ENCODE measurements around the gene SGMS1. TPM values are rescaled to one million over a fixed set of nuclear protein-coding genes. Genes with fewer than 3 reads are reported as not detected.

Gene SGMS1
- polyA plus RNA-seq, 2 of the 4 experiments (the other 2 are of a cell fraction), result 22.7 to 28.2 TPM

- CTCF ChIA-PET, result interaction anchor here (0.7 kb wide), 2 partner anchors 12 to 16 kb away, joined by 3 read pairs; no protein-coding TSS in a partner anchor
- 81% methylated on average over 1 of the region's 1 CpG for WGBS (ENCODE audit: missing lambda C conversion rate)
- H3K9me3 ChIP-seq, result no peaks in the 10 kb centered on the region
- DNase-seq (ENCODE audit: low read depth in 1 of 2, low spot score in 1 of 2), result no peak
- no peak for ATAC-seq
- H3K4me2 ChIP-seq, result no peak overlapping the region
- H3K4me3 ChIP-seq, result no peak overlapping the region
- no peaks in the 10 kb centered on the region for H3K4me1 ChIP-seq
- FAIRE-seq, result no peak
- POLR2A ChIA-PET, result no interaction called here
- no peak overlapping the region for H3K27ac ChIP-seq
- no peak for TF ChIP-seq HES2 (IDR thresholded peaks at IDR 0.05)
- no peak for TF ChIP-seq FOSL2 (IDR thresholded peaks at IDR 0.05)
- TF ChIP-seq FOSL2 (CRISPR knock-in tag; IDR thresholded peaks at IDR 0.05), result no peak
- TF ChIP-seq MYC (IDR thresholded peaks at IDR 0.05; ENCODE audit: borderline replicate concordance, low read length), result no peak
- TF ChIP-seq POLR2A (IDR thresholded peaks at IDR 0.05; ENCODE audit: low read length), result no peak
- TF ChIP-seq EP300 (IDR thresholded peaks at IDR 0.05), result no peak
- no peak for TF ChIP-seq POLR2AphosphoS2 (conservative IDR thresholded peaks at IDR 0.05; ENCODE audit: low read length)
- no peak for TF ChIP-seq USF2 (IDR thresholded peaks at IDR 0.05)
- TF ChIP-seq HOXB5 (CRISPR knock-in tag; IDR thresholded peaks at IDR 0.05), result no peak
- TF ChIP-seq JUN (IDR thresholded peaks at IDR 0.05), result no peak
- no peak for TF ChIP-seq BHLHE40 (IDR thresholded peaks at IDR 0.05; ENCODE audit: low read depth, low read length)
- no peak for TF ChIP-seq ZSCAN20 (CRISPR knock-in tag; IDR thresholded peaks at IDR 0.05)
- TF ChIP-seq ELK1 (IDR thresholded peaks at IDR 0.05; ENCODE audit: low read depth, low read length), result no peak
- no peak for TF ChIP-seq ATOH8 (CRISPR knock-in tag; IDR thresholded peaks at IDR 0.05; ENCODE audit: low read depth)
Measured at GRCh38 chr10:50461123-50461522, 162.6 kb downstream of the SGMS1 start.

- ChIA-PET CTCF (no interaction called here), POLR2A (no interaction called here)
- no peak overlapping the region for H3K4me3 ChIP-seq
- TF ChIP-seq HOXA7 (CRISPR knock-in tag; IDR thresholded peaks at IDR 0.05) (no peak), RAD21 (conservative IDR thresholded peaks at IDR 0.05 in 1 of 2, IDR thresholded peaks at IDR 0.05 in 1 of 2) (no peak), NPAS2 (CRISPR knock-in tag; IDR thresholded peaks at IDR 0.05; ENCODE audit: borderline replicate concordance) (no peak), EP300 (IDR thresholded peaks at IDR 0.05) (no peak), BHLHE40 (IDR thresholded peaks at IDR 0.05; ENCODE audit: low read depth, low read length) (no peak), KDM1A (IDR thresholded peaks at IDR 0.05; ENCODE audit: low read depth) (no peak), BCL3 (IDR thresholded peaks at IDR 0.05) (no peak), RARB (CRISPR knock-in tag; IDR thresholded peaks at IDR 0.05) (no peak), RFX5 (IDR thresholded peaks at IDR 0.05) (no peak), MAZ (IDR thresholded peaks at IDR 0.05; ENCODE audit: borderline replicate concordance, low read depth, low read length) (no peak), FOSL2 (IDR thresholded peaks at IDR 0.05) (no peak), FOSL2 (CRISPR knock-in tag; IDR thresholded peaks at IDR 0.05) (no peak), ZSCAN20 (CRISPR knock-in tag; IDR thresholded peaks at IDR 0.05) (no peak), CHD4 (IDR thresholded peaks at IDR 0.05; ENCODE audit: borderline replicate concordance) (no peak), ESRRA (IDR thresholded peaks at IDR 0.05; ENCODE audit: borderline replicate concordance, low read length) (no peak), PBX3 (IDR thresholded peaks at IDR 0.05) (no peak)
- no peak for DNase-seq (ENCODE audit: low read depth in 1 of 2, low spot score in 1 of 2)
- H3K4me1 ChIP-seq, result no peaks in the 10 kb centered on the region
- H3K9me3 ChIP-seq, result no peaks in the 10 kb centered on the region
- H3K4me2 ChIP-seq, result no peak overlapping the region
- WGBS (ENCODE audit: missing lambda C conversion rate), result 96% methylated on average over 2 of the region's 2 CpGs
- no peak for FAIRE-seq
- H3K27ac ChIP-seq, result no peak overlapping the region
- ATAC-seq, result no peak
Measured at GRCh38 chr10:50456719-50457118, 167.0 kb downstream of the SGMS1 start.

Measured in A549 (cell line).